ENCODE measurements around the gene SCYL1. TPM values are rescaled to one million over a fixed set of nuclear protein-coding genes. Genes with fewer than 3 reads are reported as not detected.

The SCYL1 gene
- total and polyA plus RNA-seq, 7 donors, result 66.9 to 106 (median 87.4) TPM

- DNase-seq (no peak), ATAC-seq (no peak)
- TF ChIP-seq, protein P1, sequence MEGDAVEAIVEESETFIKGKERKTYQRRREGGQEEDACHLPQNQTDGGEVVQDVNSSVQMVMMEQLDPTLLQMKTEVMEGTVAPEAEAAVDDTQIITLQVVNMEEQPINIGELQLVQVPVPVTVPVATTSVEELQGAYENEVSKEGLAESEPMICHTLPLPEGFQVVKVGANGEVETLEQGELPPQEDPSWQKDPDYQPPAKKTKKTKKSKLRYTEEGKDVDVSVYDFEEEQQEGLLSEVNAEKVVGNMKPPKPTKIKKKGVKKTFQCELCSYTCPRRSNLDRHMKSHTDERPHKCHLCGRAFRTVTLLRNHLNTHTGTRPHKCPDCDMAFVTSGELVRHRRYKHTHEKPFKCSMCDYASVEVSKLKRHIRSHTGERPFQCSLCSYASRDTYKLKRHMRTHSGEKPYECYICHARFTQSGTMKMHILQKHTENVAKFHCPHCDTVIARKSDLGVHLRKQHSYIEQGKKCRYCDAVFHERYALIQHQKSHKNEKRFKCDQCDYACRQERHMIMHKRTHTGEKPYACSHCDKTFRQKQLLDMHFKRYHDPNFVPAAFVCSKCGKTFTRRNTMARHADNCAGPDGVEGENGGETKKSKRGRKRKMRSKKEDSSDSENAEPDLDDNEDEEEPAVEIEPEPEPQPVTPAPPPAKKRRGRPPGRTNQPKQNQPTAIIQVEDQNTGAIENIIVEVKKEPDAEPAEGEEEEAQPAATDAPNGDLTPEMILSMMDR (IDR thresholded peaks at IDR 0.05), result no peak
- intact Hi-C loops (cut with DNase I), result no loop called here
- H3K4me3 ChIP-seq, result peak overlapping the region; percentile 92
- no peaks in the 10 kb centered on the region for H3K9me3 ChIP-seq
- peaks cover 24% of the 10 kb centered on the region for H3K4me1 ChIP-seq
- peaks cover 8 to 69% of the 10 kb centered on the region in 2 donors for H3K36me3 ChIP-seq (ENCODE audit: insufficient read depth in 1 of 2, low read depth in 1 of 2)
- no peaks in the 10 kb centered on the region for H3K27me3 ChIP-seq (ENCODE audit: insufficient read depth in 3 of 3, low read length in 2 of 3)
- H3K27ac ChIP-seq, result peak overlapping the region; percentile 99
Observed at GRCh38 chr11:65502274-65502554, 22.7 kb upstream of the SCYL1 start.

- Histone ChIP-seq H3K27me3 (ENCODE audit: insufficient read depth in 3 of 3, low read length in 2 of 3) (no peaks in the 10 kb centered on the region), H3K4me3 (peak overlapping the region; percentile 92), H3K4me1 (peaks cover 24% of the 10 kb centered on the region), H3K27ac (peak overlapping the region; percentile 99), H3K9me3 (no peaks in the 10 kb centered on the region), H3K36me3 (ENCODE audit: insufficient read depth in 1 of 2, low read depth in 1 of 2) (peaks cover 8 to 69% of the 10 kb centered on the region in 2 donors)
- intact Hi-C loops (cut with DNase I), result no loop called here
- no peak for DNase-seq
- TF ChIP-seq, protein P1 (IDR thresholded peaks at IDR 0.05), result no peak
- WGBS, 3 donors, result 0 to 2% (median 0%) methylated on average over 6 of the region's 6 CpGs
- ATAC-seq, result no peak
Observed at GRCh38 chr11:65502555-65503367, 22.1 kb upstream of the SCYL1 start.

GRCh38 chr11:65503368-65503948 lies 21.4 kb upstream of the SCYL1 start:
- Histone ChIP-seq H3K27me3 (ENCODE audit: insufficient read depth in 3 of 3, low read length in 2 of 3) (no peaks in the 10 kb centered on the region), H3K36me3 (ENCODE audit: insufficient read depth in 1 of 2, low read depth in 1 of 2) (peaks cover 8 to 69% of the 10 kb centered on the region in 2 donors), H3K27ac (peak overlapping the region; percentile 99), H3K4me3 (peak overlapping the region; percentile 92), H3K9me3 (no peaks in the 10 kb centered on the region), H3K4me1 (peaks cover 24% of the 10 kb centered on the region)
- no peak for DNase-seq
- 0 to 2% (median 0%) methylated on average over 3 of the region's 3 CpGs for WGBS, 3 donors
- TF ChIP-seq, protein P1 (IDR thresholded peaks at IDR 0.05), result no peak
- no peak for ATAC-seq
- intact Hi-C loops (cut with DNase I), result no loop called here

DNA sequence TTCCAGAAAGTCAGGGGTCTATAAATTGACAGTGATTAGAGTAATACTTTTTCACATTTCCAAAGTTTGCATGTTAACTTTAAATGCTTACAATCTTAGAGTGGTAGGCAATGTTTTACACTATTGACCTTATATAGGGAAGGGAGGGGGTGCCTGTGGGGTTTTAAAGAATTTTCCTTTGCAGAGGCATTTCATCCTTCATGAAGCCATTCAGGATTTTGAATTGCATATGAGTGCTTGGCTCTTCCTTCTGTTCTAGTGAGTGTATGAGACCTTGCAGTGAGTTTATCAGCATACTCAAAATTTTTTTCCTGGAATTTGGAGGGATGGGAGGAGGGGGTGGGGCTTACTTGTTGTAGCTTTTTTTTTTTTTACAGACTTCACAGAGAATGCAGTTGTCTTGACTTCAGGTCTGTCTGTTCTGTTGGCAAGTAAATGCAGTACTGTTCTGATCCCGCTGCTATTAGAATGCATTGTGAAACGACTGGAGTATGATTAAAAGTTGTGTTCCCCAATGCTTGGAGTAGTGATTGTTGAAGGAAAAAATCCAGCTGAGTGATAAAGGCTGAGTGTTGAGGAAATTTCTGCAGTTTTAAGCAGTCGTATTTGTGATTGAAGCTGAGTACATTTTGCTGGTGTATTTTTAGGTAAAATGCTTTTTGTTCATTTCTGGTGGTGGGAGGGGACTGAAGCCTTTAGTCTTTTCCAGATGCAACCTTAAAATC lies 20.8 kb upstream of the SCYL1 start:
- Histone ChIP-seq H3K9me3 (no peaks in the 10 kb centered on the region), H3K4me3 (peak overlapping the region; percentile 92), H3K27ac (peak overlapping the region; percentile 99), H3K27me3 (ENCODE audit: insufficient read depth in 3 of 3, low read length in 2 of 3) (no peaks in the 10 kb centered on the region), H3K36me3 (ENCODE audit: insufficient read depth in 1 of 2, low read depth in 1 of 2) (peaks cover 8 to 69% of the 10 kb centered on the region in 2 donors), H3K4me1 (peaks cover 30% of the 10 kb centered on the region)
- TF ChIP-seq, protein P1 (IDR thresholded peaks at IDR 0.05), result no peak
- WGBS, 3 donors, result 0 to 2% (median 1%) methylated on average over 3 of the region's 3 CpGs
- intact Hi-C loops (cut with DNase I), result no loop called here
- DNase-seq, result no peak
- no peak for ATAC-seq

Measured in psoas muscle (tissue), 8 donors.